PFSK-1 (cell line): ENCODE data around the gene CTIF.

Experiments
- FOXP2 ChIP-seq: optimal IDR thresholded peaks from 2 replicates; pipeline ENCODE3; 2011; ENCODE audit warnings: borderline replicate concordance, control low read depth, inconsistent platforms; ENCODE audit not compliant: insufficient read depth; ENCODE audit errors: extremely low read length, extremely low read depth
- POLR2AphosphoS5 ChIP-seq: IDR thresholded peaks from 2 replicates; pipeline ENCODE4 v1.6.1; 2012; ENCODE audit warnings: low read depth, mild to moderate bottlenecking, control low read depth, low read length, moderate library complexity
- SIN3A ChIP-seq: IDR thresholded peaks from 2 replicates; pipeline ENCODE4 v1.6.1; 2012; ENCODE audit warnings: mild to moderate bottlenecking, low read length, moderate library complexity, borderline replicate concordance; ENCODE audit not compliant: insufficient read depth
- TAF1 ChIP-seq: IDR thresholded peaks from 2 replicates; pipeline ENCODE4 v1.6.1; 2012; ENCODE audit warnings: low read length, control low read depth, borderline replicate concordance; ENCODE audit not compliant: insufficient read depth
- TF ChIP-seq, protein P1 (sequence below), 2 experiments: IDR thresholded peaks; 2 replicates each; pipeline versions ENCODE4 v1.6.1 to v1.8.0; 2011 to 2012; ENCODE audit warnings: low read depth in 2 of 2, low read length in 2 of 2, control low read depth in 1 of 2, inconsistent platforms in 1 of 2, mild to moderate bottlenecking in 1 of 2, moderate library complexity in 1 of 2; ENCODE audit not compliant: insufficient read depth in 1 of 2

GRCh38 chr18:48908916-48909315 is 370.1 kb downstream of the CTIF start:
- TF ChIP-seq TAF1 = no peak
- TF ChIP-seq POLR2AphosphoS5 = no peak
- no peak for TF ChIP-seq FOXP2
- TF ChIP-seq, protein P1, sequence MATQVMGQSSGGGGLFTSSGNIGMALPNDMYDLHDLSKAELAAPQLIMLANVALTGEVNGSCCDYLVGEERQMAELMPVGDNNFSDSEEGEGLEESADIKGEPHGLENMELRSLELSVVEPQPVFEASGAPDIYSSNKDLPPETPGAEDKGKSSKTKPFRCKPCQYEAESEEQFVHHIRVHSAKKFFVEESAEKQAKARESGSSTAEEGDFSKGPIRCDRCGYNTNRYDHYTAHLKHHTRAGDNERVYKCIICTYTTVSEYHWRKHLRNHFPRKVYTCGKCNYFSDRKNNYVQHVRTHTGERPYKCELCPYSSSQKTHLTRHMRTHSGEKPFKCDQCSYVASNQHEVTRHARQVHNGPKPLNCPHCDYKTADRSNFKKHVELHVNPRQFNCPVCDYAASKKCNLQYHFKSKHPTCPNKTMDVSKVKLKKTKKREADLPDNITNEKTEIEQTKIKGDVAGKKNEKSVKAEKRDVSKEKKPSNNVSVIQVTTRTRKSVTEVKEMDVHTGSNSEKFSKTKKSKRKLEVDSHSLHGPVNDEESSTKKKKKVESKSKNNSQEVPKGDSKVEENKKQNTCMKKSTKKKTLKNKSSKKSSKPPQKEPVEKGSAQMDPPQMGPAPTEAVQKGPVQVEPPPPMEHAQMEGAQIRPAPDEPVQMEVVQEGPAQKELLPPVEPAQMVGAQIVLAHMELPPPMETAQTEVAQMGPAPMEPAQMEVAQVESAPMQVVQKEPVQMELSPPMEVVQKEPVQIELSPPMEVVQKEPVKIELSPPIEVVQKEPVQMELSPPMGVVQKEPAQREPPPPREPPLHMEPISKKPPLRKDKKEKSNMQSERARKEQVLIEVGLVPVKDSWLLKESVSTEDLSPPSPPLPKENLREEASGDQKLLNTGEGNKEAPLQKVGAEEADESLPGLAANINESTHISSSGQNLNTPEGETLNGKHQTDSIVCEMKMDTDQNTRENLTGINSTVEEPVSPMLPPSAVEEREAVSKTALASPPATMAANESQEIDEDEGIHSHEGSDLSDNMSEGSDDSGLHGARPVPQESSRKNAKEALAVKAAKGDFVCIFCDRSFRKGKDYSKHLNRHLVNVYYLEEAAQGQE (IDR thresholded peaks at IDR 0.05; ENCODE audit: insufficient read depth in 1 of 2, low read depth in 2 of 2, low read length in 2 of 2) = no peak
- no peak for TF ChIP-seq SIN3A
